Nucleus accumbens (tissue), 56 donors: ENCODE results near the gene UBE2D1.

Experiments used
- DNase-seq, 56 donors: peaks; one replicate each; lab custom pipeline; 2025; lab: John Stamatoyannopoulos, UW

The UBE2D1 gene

DNA sequence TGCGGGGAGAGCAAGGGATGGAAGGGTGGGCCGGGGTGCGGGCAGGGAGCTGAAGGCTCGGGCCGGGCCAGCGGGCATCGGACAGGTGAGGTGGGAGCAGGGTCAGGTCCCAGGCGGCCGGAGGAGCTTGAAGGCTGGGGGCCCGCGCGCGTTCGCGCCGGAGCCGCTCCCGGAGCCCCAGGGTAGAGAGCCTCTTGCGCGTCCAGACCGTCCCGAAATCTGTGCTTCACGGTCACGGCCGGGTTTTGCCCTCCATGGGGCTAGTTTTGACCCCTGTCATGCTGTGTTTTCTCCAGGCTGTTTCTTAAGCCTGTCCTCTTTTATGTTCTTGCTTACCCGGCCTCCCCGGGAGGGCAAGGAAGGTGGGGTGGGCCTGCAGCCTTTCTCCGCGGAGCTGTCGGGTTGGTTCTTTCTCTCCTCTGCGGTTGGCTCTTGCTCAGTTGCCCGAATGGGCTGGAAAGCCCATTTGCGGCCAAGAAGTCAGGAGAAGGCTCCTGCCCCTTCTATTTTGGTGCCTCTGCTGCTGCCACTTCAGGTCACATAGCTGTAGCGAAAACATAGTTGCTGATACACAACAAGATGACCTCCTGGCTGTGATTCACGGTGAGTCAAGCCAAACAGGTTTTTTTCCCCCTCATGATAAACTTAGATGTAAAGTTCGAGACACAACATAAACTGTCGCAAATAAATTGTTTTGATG is 650 bp downstream of the UBE2D1 start:
- peak in 31 of 56 donors; percentile 7 to 55 (median 28) for DNase-seq

GRCh38 chr10:58336242-58336641 is 1.4 kb downstream of the UBE2D1 start:
- no peak for DNase-seq

GRCh38 chr10:58341422-58341821 is 6.6 kb downstream of the UBE2D1 start:
- DNase-seq, result no peak

DNA sequence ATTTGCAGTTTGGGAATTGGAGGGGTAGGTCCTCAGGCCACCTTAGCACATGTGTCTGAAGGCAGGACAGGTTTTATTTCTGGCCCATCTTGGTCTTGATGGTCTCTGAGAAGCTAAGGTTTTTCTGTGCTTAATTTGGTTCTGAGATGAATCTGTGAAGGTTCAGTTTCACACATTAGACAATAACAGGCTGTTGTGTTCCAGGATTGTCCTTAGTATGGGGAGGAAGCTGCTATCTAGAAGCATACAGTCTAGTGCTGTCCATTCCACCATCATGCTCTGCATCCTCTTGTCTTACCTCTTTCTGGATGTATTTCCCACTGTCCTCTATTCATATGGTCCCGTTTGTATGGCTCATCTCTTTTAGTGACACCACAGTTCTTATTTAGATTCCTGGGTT is 7.1 kb downstream of the UBE2D1 start:
- no peak for DNase-seq

DNA sequence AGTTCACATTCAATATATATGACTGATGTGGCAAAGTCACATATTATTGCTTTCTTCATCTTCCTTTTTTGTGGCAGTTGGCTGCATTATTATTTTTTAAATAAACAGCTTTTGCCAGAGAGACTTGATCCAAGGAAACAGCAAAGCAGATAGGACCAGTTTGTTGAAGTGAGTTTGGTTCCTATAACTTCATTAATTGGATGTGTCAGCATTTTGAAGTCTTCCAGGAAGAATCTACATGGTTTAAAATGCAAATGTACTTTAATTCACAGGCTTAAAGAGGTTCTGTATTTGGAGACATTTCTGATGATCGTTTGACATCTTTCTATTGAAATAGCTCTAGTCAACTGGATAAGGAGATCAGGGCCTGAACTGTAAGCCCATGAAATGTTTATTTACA is 13.2 kb downstream of the UBE2D1 start:
- no peak for DNase-seq

- DNase-seq, result no peak
Observed at GRCh38 chr10:58348571-58349033, 13.8 kb downstream of the UBE2D1 start.

DNA sequence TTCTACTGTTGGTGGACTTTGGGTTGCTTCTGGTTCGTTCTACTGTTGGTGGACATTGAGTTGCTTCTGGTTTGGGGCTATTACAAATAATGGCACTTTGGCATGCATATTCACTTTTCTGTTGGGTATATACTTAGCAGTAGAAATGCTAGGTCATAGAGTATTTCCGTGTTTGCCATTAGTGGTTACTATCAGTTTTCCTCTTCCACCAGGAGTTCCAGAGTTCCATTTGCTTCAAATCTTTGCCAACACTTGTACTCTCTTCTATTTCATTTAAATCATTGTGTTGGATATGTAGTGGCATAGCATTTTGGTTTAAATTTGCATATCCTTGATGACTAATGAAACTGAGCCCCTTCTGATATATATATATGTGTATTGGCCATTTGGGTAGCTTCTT is 15.2 kb downstream of the UBE2D1 start:
- no peak for DNase-seq

DNA sequence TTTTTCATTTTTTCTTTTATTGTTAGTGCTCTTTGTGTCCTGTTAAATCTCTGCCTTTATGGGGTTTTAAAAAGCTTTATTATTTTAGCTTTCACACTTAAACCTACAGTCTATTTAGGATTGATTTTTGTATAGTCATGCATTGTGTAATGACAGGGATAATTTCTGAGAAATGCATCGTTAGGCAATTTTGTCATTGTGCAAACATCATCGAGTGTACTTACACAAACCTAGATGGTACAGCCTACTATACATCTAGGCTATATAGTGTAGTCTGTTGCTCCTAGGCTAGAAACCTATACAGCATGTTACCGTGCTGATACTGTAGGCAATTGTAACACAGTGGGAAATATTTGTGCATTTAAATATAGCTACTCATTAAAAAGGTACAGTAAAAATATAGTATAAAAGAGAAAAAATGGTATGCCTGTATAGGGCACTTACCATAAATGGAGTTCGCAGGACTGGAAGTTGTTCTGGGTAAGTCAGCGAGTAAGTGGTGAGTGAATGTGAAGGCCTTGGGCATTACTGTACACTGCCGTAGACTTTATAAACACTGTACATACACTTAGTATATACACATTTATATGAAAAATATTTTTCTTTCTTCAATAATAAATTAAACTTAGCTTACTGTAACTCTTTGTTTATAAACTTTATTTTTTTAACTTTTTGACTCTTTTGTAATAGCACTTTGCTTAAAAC is 16.0 kb downstream of the UBE2D1 start:
- no peak for DNase-seq

DNA sequence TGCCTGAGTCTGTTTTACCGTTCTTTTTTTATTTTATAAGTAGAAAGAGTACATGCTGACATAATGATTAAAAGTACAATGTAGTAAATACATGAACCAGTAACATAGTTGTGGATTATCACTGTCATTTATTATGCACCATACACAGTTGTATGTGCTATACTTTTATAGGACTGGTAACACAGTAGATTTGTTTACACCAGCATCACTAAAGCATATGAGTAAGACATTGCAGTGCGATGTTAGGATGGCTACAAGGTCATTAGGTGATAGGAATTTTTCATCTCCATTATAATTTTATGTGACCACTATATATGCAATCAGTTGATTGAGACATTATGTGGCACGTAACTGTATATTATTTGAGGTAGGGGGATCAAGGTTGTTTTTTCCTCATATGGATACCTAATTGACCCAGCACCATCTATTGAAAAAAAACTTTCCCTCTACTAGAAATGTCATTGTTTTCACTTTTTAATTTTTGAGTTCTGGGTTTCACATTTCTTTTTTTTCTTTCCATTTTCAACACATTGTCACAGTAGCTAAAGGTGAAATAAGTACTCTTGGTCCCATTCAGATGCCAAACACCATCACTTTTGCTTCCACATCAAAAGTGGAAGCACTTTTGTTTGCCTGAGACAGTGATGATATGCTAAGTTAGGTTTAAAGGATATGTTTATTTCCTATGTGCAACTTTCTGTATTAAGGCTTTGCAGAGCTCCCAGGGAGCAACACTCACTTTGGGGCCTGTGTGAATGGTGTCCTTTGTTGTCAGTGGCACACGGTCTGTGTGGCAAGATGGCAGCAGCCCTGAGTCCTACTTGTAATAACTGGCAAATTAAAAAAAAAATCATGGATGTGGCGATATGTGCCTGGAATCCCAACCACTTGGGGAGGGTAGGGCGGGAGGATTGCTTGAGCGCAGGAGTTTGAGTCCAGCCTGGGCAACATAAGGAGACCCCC is 17.1 kb downstream of the UBE2D1 start:
- DNase-seq, result peak in 17 of 56 donors; percentile 1 to 23 (median 4)

GRCh38 chr10:58352956-58353610 is 18.3 kb downstream of the UBE2D1 start:
- no peak for DNase-seq

- DNase-seq, result no peak
Observed at GRCh38 chr10:58356756-58357155, 21.9 kb downstream of the UBE2D1 start.

- DNase-seq, result no peak
Observed at GRCh38 chr10:58358314-58358933, 23.6 kb downstream of the UBE2D1 start.

DNA sequence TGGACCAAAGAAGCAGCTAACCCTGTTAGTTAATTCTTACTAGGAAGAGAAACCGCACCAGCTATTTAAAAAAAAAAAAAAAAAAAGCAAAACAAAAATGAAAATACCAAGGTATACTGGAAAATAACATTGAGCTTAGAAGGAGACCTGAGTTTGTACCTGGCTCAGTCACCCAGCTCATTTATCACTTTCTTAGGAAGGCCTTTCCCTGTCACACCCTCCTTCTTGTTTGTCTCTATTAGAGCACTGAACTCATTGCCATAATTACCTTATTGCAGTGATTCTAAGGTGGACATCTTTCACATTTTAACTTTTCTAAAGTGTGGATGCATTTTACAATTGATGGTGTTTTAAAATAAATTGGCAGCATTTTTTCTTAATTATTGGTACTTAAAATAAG is 24.1 kb downstream of the UBE2D1 start:
- DNase-seq, result no peak

DNA sequence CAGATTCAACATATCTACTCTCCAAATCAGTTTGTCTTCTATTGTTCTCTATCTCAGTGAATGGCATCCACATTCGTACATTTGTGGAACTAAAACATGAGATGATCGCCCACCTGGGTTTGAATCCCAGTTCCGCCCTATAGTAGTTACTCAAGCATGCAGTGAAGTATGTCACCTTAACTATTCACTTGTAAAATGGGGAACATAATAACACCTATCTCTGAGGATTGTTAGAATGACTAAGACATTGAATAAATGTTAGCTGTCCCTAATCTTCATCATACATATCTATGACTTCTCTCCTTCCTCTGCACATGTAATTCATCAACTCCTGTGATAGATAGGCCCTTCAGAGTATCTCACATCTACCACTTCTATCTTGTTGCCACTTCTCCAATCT is 24.7 kb downstream of the UBE2D1 start:
- DNase-seq, result no peak

GRCh38 chr10:58360412-58361004 is 25.7 kb downstream of the UBE2D1 start:
- DNase-seq, result no peak

GRCh38 chr10:58361353-58361752 is 26.5 kb downstream of the UBE2D1 start:
- DNase-seq, result no peak

DNA sequence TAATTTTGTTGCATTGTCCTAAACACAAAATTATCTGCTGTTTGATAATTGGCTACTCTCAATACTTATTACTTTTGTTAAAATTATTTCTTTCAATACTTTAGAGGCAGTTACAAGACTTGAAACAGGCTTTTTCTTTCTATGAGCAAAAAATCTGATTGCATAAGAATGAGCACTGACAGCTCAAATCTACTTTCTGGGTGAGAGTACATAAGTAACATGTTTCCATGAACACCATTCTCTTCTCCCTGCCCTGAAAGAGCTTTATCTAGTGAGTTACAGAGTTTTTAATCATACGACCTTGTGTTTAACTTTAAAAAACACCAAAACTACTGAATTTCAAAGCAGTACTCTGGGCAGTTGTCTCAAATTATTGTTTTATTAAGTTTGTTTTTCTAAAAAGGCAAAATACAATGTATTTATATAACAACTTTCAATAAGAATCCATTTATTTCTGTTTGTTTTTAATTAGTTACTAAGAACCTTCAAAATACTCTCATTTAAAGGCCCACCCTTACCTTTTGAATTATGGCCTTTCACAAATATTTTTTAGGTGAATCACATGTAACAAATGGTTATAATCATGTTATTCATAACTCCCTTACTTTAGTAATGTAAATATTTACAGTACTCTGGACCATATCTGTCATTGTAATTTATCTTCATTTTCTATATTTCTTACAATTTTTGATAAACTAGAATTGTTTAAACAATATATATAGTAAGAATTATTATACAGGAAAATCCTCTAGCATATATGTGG is 27.4 kb downstream of the UBE2D1 start:
- DNase-seq, result no peak

GRCh38 chr10:58367069-58367468 is 32.3 kb downstream of the UBE2D1 start:
- no peak for DNase-seq

DNA sequence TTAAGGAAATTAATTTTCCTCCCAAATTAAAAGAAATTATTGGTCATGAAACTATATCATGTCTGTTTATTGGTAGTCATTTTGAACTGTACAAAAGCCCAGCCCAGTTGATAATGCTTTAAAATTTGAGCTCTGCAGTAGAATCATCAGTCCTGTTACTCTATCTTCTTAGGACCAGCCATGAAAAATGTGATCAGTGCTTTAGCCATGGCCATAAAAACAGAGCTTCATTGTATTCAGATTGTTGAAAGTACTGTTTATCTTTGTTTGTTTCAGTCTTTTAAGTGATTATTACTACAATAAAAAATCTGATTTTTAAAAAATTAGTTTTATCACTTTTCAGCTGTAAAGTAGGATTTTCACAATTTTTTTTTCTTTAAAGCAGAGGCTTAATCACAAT is 36.7 kb downstream of the UBE2D1 start:
- DNase-seq, result no peak
